ENCODE measurements around the gene RFPL1.

Gene RFPL1

DNA sequence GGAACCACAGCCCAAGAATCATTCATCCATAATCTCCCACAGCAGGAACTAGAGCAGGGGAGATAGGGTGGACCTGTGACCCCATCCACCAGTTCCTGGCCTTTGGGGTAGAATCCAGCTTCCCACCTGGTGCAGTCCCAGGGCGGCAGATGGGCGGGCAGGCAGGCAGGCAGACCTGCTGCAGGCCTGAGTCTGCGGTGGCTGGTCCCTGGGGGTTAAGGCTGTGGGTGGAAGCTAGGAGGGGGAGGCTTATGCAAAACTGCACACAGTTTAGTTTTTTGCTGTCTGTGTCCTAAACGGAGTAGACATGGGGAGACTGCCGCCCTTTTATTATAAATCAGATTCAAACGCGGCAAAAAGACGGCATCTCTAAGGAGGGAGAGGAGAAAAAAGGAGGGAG, 37.2 kb downstream of the RFPL1 start:
- Histone ChIP-seq H3K14ac (ENCODE audit: low read length in 2 of 2) (no peak overlapping the region), H3K27ac (ENCODE audit: low read length, poor library complexity, severe bottlenecking) (no peak overlapping the region), H3K79me1 (replicated peaks; ENCODE audit: low read length, poor library complexity, severe bottlenecking) (no peaks in the 10 kb centered on the region), H3K18ac (ENCODE audit: low read depth in 1 of 2, low read length in 2 of 2) (no peak overlapping the region), H3K9me3 (ENCODE audit: control insufficient read depth, low read length) (no peaks in the 10 kb centered on the region), H4K91ac (ENCODE audit: low read length) (no peak overlapping the region), H3K4ac (ENCODE audit: low read depth in 1 of 2, low read length in 2 of 2) (no peak overlapping the region), H2BK5ac (ENCODE audit: low read depth, low read length, poor library complexity, severe bottlenecking) (no peak overlapping the region), H3K9ac (ENCODE audit: low read length) (no peak overlapping the region), H2BK15ac (ENCODE audit: low read depth, poor library complexity, severe bottlenecking) (no peak overlapping the region), H3K23ac (ENCODE audit: low read length in 2 of 2) (no peak overlapping the region), H2AFZ (ENCODE audit: low read depth, low read length) (no peak overlapping the region), H2BK12ac (ENCODE audit: low read length in 2 of 2) (no peak overlapping the region), H3K27me3 (ENCODE audit: control insufficient read depth in 1 of 2, insufficient read depth in 1 of 2, low read length in 2 of 2) (peaks cover 83 to 85% of the 10 kb centered on the region in 2 experiments), H3K36me3 (ENCODE audit: control insufficient read depth in 1 of 2, insufficient read depth in 2 of 2, low read depth in 1 of 2, low read length in 2 of 2) (no peaks in the 10 kb centered on the region), H3K4me2 (ENCODE audit: low read length, poor library complexity, severe bottlenecking) (no peak overlapping the region), H3K4me1 (ENCODE audit: control insufficient read depth, insufficient read depth, low read depth, low read length) (peaks cover 6% of the 10 kb centered on the region), H2AK5ac (ENCODE audit: low read length, severe bottlenecking) (no peak overlapping the region), H4K8ac (ENCODE audit: low read length) (no peak overlapping the region), H3K4me3 (ENCODE audit: insufficient read depth in 1 of 2, low read depth in 1 of 2, low read length in 2 of 2) (no peak overlapping the region), H2BK120ac (ENCODE audit: low read depth, low read length) (no peak overlapping the region)
- WGBS: 93% methylated on average over 8 of the region's 8 CpGs
- DNase-seq: no peak

DNA sequence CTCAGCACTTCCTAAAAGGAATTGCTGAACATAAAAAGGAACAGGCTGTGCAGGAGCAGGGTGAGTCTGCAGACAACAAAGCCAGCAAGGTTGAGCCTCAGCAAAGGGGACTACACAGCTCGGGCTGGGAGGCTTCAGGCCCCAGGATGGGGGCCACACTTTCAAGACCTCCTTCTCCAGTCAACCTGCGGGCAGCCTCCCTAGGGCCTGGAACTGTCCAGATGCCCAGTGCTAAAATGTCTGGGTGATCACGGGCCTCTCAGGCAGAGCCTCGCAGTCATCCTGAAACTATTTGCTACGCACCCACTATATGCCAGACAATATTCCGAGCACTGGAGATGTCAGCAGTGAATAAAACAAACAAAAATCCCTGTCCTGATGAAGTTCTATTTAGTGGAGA, 37.7 kb downstream of the RFPL1 start:
- Histone ChIP-seq H2BK5ac (ENCODE audit: low read depth, low read length, poor library complexity, severe bottlenecking) (no peak overlapping the region), H3K9me3 (ENCODE audit: control insufficient read depth, low read length) (no peaks in the 10 kb centered on the region), H3K9ac (ENCODE audit: low read length) (no peak overlapping the region), H3K4me2 (ENCODE audit: low read length, poor library complexity, severe bottlenecking) (no peak overlapping the region), H2AFZ (ENCODE audit: low read depth, low read length) (no peak overlapping the region), H3K27me3 (ENCODE audit: control insufficient read depth in 1 of 2, insufficient read depth in 1 of 2, low read length in 2 of 2) (peaks cover 82 to 83% of the 10 kb centered on the region in 2 experiments), H3K36me3 (ENCODE audit: control insufficient read depth in 1 of 2, insufficient read depth in 2 of 2, low read depth in 1 of 2, low read length in 2 of 2) (no peaks in the 10 kb centered on the region), H3K23ac (ENCODE audit: low read length in 2 of 2) (no peak overlapping the region), H2BK12ac (ENCODE audit: low read length in 2 of 2) (no peak overlapping the region), H3K4me1 (ENCODE audit: control insufficient read depth, insufficient read depth, low read depth, low read length) (peaks cover 11% of the 10 kb centered on the region), H3K4me3 (ENCODE audit: insufficient read depth in 1 of 2, low read depth in 1 of 2, low read length in 2 of 2) (no peak overlapping the region), H2AK5ac (ENCODE audit: low read length, severe bottlenecking) (no peak overlapping the region), H3K18ac (ENCODE audit: low read depth in 1 of 2, low read length in 2 of 2) (no peak overlapping the region), H4K8ac (ENCODE audit: low read length) (no peak overlapping the region), H2BK120ac (ENCODE audit: low read depth, low read length) (no peak overlapping the region), H2BK15ac (ENCODE audit: low read depth, poor library complexity, severe bottlenecking) (no peak overlapping the region), H3K79me1 (replicated peaks; ENCODE audit: low read length, poor library complexity, severe bottlenecking) (no peaks in the 10 kb centered on the region), H3K14ac (ENCODE audit: low read length in 2 of 2) (no peak overlapping the region), H3K27ac (ENCODE audit: low read length, poor library complexity, severe bottlenecking) (no peak overlapping the region), H4K91ac (ENCODE audit: low read length) (no peak overlapping the region), H3K4ac (ENCODE audit: low read depth in 1 of 2, low read length in 2 of 2) (no peak overlapping the region)
- no peak for DNase-seq
- 82% methylated on average over 6 of the region's 6 CpGs for WGBS

DNA sequence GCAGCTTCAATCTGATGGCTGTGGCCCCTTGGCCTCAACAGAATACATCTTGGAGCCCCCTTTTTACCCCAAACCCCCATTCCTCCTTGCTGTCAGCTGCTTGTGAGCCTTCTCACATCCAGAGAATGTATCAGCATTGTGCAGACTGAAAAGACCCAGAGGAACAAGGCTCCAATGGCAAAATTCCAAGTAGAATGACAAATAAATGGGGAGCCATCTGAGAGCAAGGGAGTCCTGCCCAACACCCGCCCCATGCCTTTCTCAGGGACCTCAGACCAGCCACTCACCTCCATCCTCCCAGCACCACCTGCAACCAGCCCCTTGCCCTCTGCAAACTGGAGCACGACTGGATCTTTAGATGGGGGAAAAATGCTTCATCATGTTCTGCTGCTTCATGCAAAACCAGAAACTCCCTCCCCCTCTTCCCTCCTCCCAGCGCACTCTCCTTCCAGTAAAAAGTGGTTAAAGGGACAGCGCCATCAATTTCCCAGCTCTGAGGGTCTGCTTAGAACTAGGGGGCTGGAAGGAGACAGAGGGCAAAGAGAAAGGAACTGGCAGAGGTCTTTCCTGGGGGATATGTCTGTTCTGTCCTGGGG, 39.4 kb downstream of the RFPL1 start:
- Histone ChIP-seq H3K14ac (ENCODE audit: low read length in 2 of 2) (no peak overlapping the region), H3K4me3 (ENCODE audit: insufficient read depth in 1 of 2, low read depth in 1 of 2, low read length in 2 of 2) (no peak overlapping the region), H4K91ac (ENCODE audit: low read length) (no peak overlapping the region), H3K4ac (ENCODE audit: low read depth in 1 of 2, low read length in 2 of 2) (no peak overlapping the region), H3K18ac (ENCODE audit: low read depth in 1 of 2, low read length in 2 of 2) (no peak overlapping the region), H3K23ac (ENCODE audit: low read length in 2 of 2) (no peak overlapping the region), H2BK5ac (ENCODE audit: low read depth, low read length, poor library complexity, severe bottlenecking) (no peak overlapping the region), H3K4me1 (ENCODE audit: control insufficient read depth, insufficient read depth, low read depth, low read length) (peaks cover 14% of the 10 kb centered on the region), H2BK120ac (ENCODE audit: low read depth, low read length) (no peak overlapping the region), H2BK12ac (ENCODE audit: low read length in 2 of 2) (no peak overlapping the region), H3K4me2 (ENCODE audit: low read length, poor library complexity, severe bottlenecking) (no peak overlapping the region), H3K9ac (ENCODE audit: low read length) (no peak overlapping the region), H2BK15ac (ENCODE audit: low read depth, poor library complexity, severe bottlenecking) (no peak overlapping the region), H3K36me3 (ENCODE audit: control insufficient read depth in 1 of 2, insufficient read depth in 2 of 2, low read depth in 1 of 2, low read length in 2 of 2) (no peaks in the 10 kb centered on the region), H3K9me3 (ENCODE audit: control insufficient read depth, low read length) (no peaks in the 10 kb centered on the region), H4K8ac (ENCODE audit: low read length) (no peak overlapping the region), H3K79me1 (replicated peaks; ENCODE audit: low read length, poor library complexity, severe bottlenecking) (no peaks in the 10 kb centered on the region), H3K27ac (ENCODE audit: low read length, poor library complexity, severe bottlenecking) (no peak overlapping the region), H2AFZ (ENCODE audit: low read depth, low read length) (no peak overlapping the region), H3K27me3 (ENCODE audit: control insufficient read depth in 1 of 2, insufficient read depth in 1 of 2, low read length in 2 of 2) (peaks cover 85 to 88% of the 10 kb centered on the region in 2 experiments), H2AK5ac (ENCODE audit: low read length, severe bottlenecking) (no peak overlapping the region)
- WGBS: 33% methylated on average over 4 of the region's 4 CpGs
- no peak for DNase-seq

DNA sequence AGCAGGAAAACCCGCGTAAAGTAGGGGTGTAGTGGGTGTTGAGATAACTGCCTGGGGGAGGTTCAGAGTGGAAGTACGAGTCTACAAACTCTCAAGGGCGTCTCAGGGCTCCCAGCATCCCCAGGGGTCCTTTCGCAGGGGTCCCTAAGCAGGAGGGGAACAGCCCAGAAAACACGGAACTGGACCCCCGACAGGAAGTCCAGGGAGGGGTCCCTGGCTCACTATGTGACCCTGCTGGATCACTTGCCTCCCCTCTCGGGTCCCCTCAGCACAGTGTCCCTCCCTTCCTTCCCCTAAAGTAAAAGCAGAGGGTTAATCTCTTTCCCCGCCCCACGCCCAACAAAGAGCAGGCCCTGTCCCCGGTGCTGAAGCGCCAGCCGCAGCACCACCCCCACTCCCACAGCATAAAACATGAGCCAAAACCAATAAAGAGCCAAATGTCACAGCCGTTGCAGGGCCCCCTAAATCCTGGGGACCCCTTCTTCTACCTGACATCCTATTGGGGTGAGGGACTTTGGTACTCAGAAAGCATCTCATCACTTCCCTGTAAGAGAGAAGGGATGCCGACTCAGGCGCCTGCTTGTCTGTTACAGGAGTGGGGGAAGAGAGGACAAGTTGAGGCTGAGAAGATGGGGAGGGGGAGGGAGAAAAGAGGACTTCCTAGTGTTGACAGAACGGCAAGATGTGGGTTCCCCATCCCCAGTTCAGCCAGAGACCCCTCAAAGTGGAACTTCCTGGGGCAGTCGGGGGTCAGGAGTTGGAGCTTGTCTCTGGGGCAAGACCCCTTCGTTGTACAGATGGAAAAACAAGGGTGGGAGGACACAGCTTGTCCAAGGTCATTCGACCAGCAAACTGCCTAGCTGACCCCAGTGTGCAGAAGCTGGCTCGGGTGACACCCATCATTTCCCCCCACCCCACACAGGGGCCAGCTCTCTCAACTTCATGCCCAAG, 40.2 kb downstream of the RFPL1 start:
- no peak overlapping the region for H2BK12ac ChIP-seq (ENCODE audit: low read length in 2 of 2)
- no peak overlapping the region for H3K27ac ChIP-seq (ENCODE audit: low read length, poor library complexity, severe bottlenecking)
- no peak overlapping the region for H2BK120ac ChIP-seq (ENCODE audit: low read depth, low read length)
- H3K14ac ChIP-seq (ENCODE audit: low read length in 2 of 2): no peak overlapping the region
- H3K4me1 ChIP-seq (ENCODE audit: control insufficient read depth, insufficient read depth, low read depth, low read length): peaks cover 14% of the 10 kb centered on the region
- DNase-seq: peak; percentile 23
- H3K23ac ChIP-seq (ENCODE audit: low read length in 2 of 2): no peak overlapping the region
- no peaks in the 10 kb centered on the region for H3K9me3 ChIP-seq (ENCODE audit: control insufficient read depth, low read length)
- 17% methylated on average over 20 of the region's 21 CpGs for WGBS
- H3K18ac ChIP-seq (ENCODE audit: low read depth in 1 of 2, low read length in 2 of 2): no peak overlapping the region
- no peak overlapping the region for H2BK5ac ChIP-seq (ENCODE audit: low read depth, low read length, poor library complexity, severe bottlenecking)
- H3K36me3 ChIP-seq (ENCODE audit: control insufficient read depth in 1 of 2, insufficient read depth in 2 of 2, low read depth in 1 of 2, low read length in 2 of 2): no peaks in the 10 kb centered on the region
- no peak overlapping the region for H2BK15ac ChIP-seq (ENCODE audit: low read depth, poor library complexity, severe bottlenecking)
- no peak overlapping the region for H4K8ac ChIP-seq (ENCODE audit: low read length)
- H3K27me3 ChIP-seq (ENCODE audit: control insufficient read depth in 1 of 2, insufficient read depth in 1 of 2, low read length in 2 of 2): peaks cover 81 to 84% of the 10 kb centered on the region in 2 experiments
- H4K91ac ChIP-seq (ENCODE audit: low read length): no peak overlapping the region
- H2AFZ ChIP-seq (ENCODE audit: low read depth, low read length): no peak overlapping the region
- H3K79me1 ChIP-seq (replicated peaks; ENCODE audit: low read length, poor library complexity, severe bottlenecking): no peaks in the 10 kb centered on the region
- H3K4ac ChIP-seq (ENCODE audit: low read depth in 1 of 2, low read length in 2 of 2): no peak overlapping the region
- H3K4me2 ChIP-seq (ENCODE audit: low read length, poor library complexity, severe bottlenecking): no peak overlapping the region
- H2AK5ac ChIP-seq (ENCODE audit: low read length, severe bottlenecking): no peak overlapping the region
- no peak overlapping the region for H3K4me3 ChIP-seq (ENCODE audit: insufficient read depth in 1 of 2, low read depth in 1 of 2, low read length in 2 of 2)
- no peak overlapping the region for H3K9ac ChIP-seq (ENCODE audit: low read length)
